Mesendoderm (in vitro differentiated cells): ENCODE results near the gene VSTM2B.

Experiments used
- DNase-seq: peaks from one replicate; pipeline ENCODE4 v3.0.0; 2013
- H2AK5ac ChIP-seq: 2 replicates; pipeline ENCODE4 v1.6.1; 2013; ENCODE audit warnings: low read length, inconsistent platforms
- H2BK120ac ChIP-seq: 2 replicates; pipeline ENCODE4 v1.6.1; 2013; ENCODE audit warnings: low read depth, mild to moderate bottlenecking, low read length, moderate library complexity, mixed read lengths
- H2BK15ac ChIP-seq: replicated peaks from 2 replicates; pipeline ENCODE4 v1.6.1; 2013; ENCODE audit warnings: low read depth, mild to moderate bottlenecking, moderate library complexity
- H2BK5ac ChIP-seq: 2 replicates; pipeline ENCODE4 v1.6.1; 2013; ENCODE audit warnings: low read length, inconsistent platforms
- H3K18ac ChIP-seq: 2 replicates; pipeline ENCODE4 v1.6.1; 2013; ENCODE audit warnings: mild to moderate bottlenecking, low read length, mixed read lengths
- H3K23ac ChIP-seq: one replicate; pipeline ENCODE4 v1.6.1; 2013; ENCODE audit warnings: low read length
- H3K27ac ChIP-seq: 2 replicates; pipeline ENCODE4 v1.5.1; 2013; ENCODE audit warnings: low read depth, mild to moderate bottlenecking, inconsistent platforms, low read length, moderate library complexity
- H3K27me3 ChIP-seq: 2 replicates; pipeline ENCODE4 v1.6.1; 2013; ENCODE audit warnings: low read length, control low read depth, mild to moderate bottlenecking, inconsistent platforms; ENCODE audit not compliant: insufficient read depth, poor library complexity
- H3K36me3 ChIP-seq: 2 replicates; pipeline ENCODE4 v1.6.1; 2013; ENCODE audit warnings: low read length, inconsistent platforms; ENCODE audit not compliant: control insufficient read depth, insufficient read depth
- H3K4ac ChIP-seq: one replicate; pipeline ENCODE4 v1.6.1; 2013; ENCODE audit warnings: low read depth, mild to moderate bottlenecking, low read length, moderate library complexity
- H3K4me1 ChIP-seq: 2 replicates; pipeline ENCODE4 v1.6.1; 2013; ENCODE audit warnings: low read depth, low read length, inconsistent platforms; ENCODE audit not compliant: control insufficient read depth
- H3K4me2 ChIP-seq: 2 replicates; pipeline ENCODE4 v1.6.1; 2013; ENCODE audit warnings: low read length
- H3K4me3 ChIP-seq: 2 replicates; pipeline ENCODE4 v1.5.1; 2013; ENCODE audit warnings: mild to moderate bottlenecking, low read length
- H3K56ac ChIP-seq: one replicate; pipeline ENCODE4 v1.6.1; 2013; ENCODE audit warnings: low read length
- H3K79me1 ChIP-seq: 2 replicates; pipeline ENCODE4 v1.6.1; 2013; ENCODE audit warnings: low read length, inconsistent platforms
- H3K79me2 ChIP-seq: 2 replicates; pipeline ENCODE4 v1.6.1; 2013; ENCODE audit warnings: mild to moderate bottlenecking, low read length; ENCODE audit not compliant: control insufficient read depth, insufficient read depth
- H3K9ac ChIP-seq: 2 replicates; pipeline ENCODE4 v1.6.1; 2013; ENCODE audit warnings: low read length, inconsistent platforms
- H4K5ac ChIP-seq: one replicate; pipeline ENCODE4 v1.6.1; 2013; ENCODE audit warnings: low read length
- H4K8ac ChIP-seq: one replicate; pipeline ENCODE4 v1.6.1; 2013; ENCODE audit warnings: low read depth, mild to moderate bottlenecking, control low read depth, low read length, moderate library complexity
- WGBS: extraction: QIAGEN DNeasy Blood & Tissue Kit; methylation state at CpG from one replicate; pipeline ENCODE4 v1.1.7; 2013; ENCODE audit warnings: low lambda C conversion rate, missing lambda C conversion rate; ENCODE audit not compliant: insufficient coverage; ENCODE audit errors: extremely low coverage; 5-methylcytosine and 5-hydroxymethylcytosine counted together

Gene VSTM2B

GRCh38 chr19:29528350-29528945, 2.7 kb downstream of the VSTM2B start:
- H4K5ac ChIP-seq = no peak overlapping the region
- H3K18ac ChIP-seq = no peak overlapping the region
- no peaks in the 10 kb centered on the region for H3K79me2 ChIP-seq
- no peak overlapping the region for H2BK15ac ChIP-seq
- H3K4me3 ChIP-seq = no peak overlapping the region
- peak overlapping the region; percentile 52 for H3K4me2 ChIP-seq
- no peak overlapping the region for H3K23ac ChIP-seq
- H3K27ac ChIP-seq = no peak overlapping the region
- H2BK120ac ChIP-seq = no peak overlapping the region
- H2AK5ac ChIP-seq = no peak overlapping the region
- no peak overlapping the region for H4K8ac ChIP-seq
- H3K4ac ChIP-seq = no peak overlapping the region
- H3K36me3 ChIP-seq = no peaks in the 10 kb centered on the region
- peak overlapping the region; percentile 56 for H3K56ac ChIP-seq
- peaks cover 2% of the 10 kb centered on the region for H3K4me1 ChIP-seq
- DNase-seq = peak; percentile 91
- H3K9ac ChIP-seq = peak overlapping the region; percentile 36
- no peak overlapping the region for H2BK5ac ChIP-seq
- H3K79me1 ChIP-seq = no peaks in the 10 kb centered on the region
- peaks cover 45% of the 10 kb centered on the region for H3K27me3 ChIP-seq
- no CpG with 5 or more reads among the region's 57 CpGs for WGBS

DNA sequence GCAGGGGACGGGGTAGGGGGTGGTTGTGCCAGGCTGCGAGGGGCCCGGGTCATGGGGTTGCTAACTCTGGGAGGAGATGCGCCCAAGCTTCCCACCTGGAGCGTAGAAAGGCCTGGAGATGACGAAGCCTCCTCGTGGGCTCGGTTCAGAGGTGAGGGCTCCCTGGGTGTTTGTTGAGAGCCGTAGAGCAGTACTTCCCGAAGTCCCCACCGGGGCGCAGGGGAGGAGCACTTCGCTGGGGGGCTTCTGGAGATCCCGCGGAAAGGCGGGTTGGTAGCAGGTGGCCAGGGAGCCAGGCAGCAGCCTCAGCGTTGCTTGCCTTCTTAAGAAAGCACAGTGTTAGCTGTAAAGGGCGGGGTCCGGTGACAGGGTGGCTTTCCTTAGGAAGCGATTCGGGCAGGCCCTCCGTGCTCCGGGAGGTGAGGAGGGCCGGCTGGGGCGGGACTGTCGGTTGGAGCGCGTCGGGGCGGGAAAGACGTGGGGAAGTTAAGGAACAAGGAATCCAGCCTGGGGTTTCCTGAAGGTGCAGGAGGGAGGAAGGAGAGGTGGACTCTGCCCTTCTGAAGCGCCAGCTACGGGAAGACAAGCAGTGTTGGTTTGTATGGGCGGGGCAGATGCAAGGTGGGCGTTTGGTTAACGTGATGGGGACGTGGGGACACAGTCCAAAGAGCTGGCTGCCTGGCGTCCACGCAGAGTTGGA, 3.3 kb downstream of the VSTM2B start:
- Histone ChIP-seq H3K4me1 (peaks cover 2% of the 10 kb centered on the region), H3K27ac (no peak overlapping the region), H3K27me3 (peaks cover 43% of the 10 kb centered on the region), H3K9ac (no peak overlapping the region), H3K4me2 (peak overlapping the region; percentile 52), H3K23ac (no peak overlapping the region), H3K4ac (no peak overlapping the region), H3K4me3 (no peak overlapping the region), H3K36me3 (no peaks in the 10 kb centered on the region), H2BK5ac (no peak overlapping the region), H3K56ac (peak overlapping the region; percentile 56), H2BK120ac (no peak overlapping the region), H3K79me1 (no peaks in the 10 kb centered on the region), H4K5ac (no peak overlapping the region), H2AK5ac (no peak overlapping the region), H2BK15ac (no peak overlapping the region), H4K8ac (no peak overlapping the region), H3K79me2 (no peaks in the 10 kb centered on the region), H3K18ac (no peak overlapping the region)
- WGBS = no CpG with 5 or more reads among the region's 39 CpGs
- peak; percentile 34 for DNase-seq

- DNase-seq = peak; percentile 69
- no peak overlapping the region for H4K5ac ChIP-seq
- no peaks in the 10 kb centered on the region for H3K36me3 ChIP-seq
- H2BK15ac ChIP-seq = no peak overlapping the region
- no peak overlapping the region for H2BK5ac ChIP-seq
- H3K9ac ChIP-seq = peak overlapping the region; percentile 42
- no peak overlapping the region for H3K18ac ChIP-seq
- no CpG with 5 or more reads among the region's 100 CpGs for WGBS
- H3K4me2 ChIP-seq = peak overlapping the region; percentile 84
- no peak overlapping the region for H4K8ac ChIP-seq
- H3K4ac ChIP-seq = no peak overlapping the region
- no peak overlapping the region for H3K27ac ChIP-seq
- H3K4me1 ChIP-seq = peaks cover 2% of the 10 kb centered on the region
- no peaks in the 10 kb centered on the region for H3K79me2 ChIP-seq
- H3K27me3 ChIP-seq = peaks cover 38% of the 10 kb centered on the region
- H2BK120ac ChIP-seq = no peak overlapping the region
- no peak overlapping the region for H2AK5ac ChIP-seq
- peak overlapping the region; percentile 80 for H3K56ac ChIP-seq
- H3K4me3 ChIP-seq = no peak overlapping the region
- no peaks in the 10 kb centered on the region for H3K79me1 ChIP-seq
- no peak overlapping the region for H3K23ac ChIP-seq
These were observed 4.1 kb downstream of the VSTM2B start for GRCh38 chr19:29529646-29530539.

DNA sequence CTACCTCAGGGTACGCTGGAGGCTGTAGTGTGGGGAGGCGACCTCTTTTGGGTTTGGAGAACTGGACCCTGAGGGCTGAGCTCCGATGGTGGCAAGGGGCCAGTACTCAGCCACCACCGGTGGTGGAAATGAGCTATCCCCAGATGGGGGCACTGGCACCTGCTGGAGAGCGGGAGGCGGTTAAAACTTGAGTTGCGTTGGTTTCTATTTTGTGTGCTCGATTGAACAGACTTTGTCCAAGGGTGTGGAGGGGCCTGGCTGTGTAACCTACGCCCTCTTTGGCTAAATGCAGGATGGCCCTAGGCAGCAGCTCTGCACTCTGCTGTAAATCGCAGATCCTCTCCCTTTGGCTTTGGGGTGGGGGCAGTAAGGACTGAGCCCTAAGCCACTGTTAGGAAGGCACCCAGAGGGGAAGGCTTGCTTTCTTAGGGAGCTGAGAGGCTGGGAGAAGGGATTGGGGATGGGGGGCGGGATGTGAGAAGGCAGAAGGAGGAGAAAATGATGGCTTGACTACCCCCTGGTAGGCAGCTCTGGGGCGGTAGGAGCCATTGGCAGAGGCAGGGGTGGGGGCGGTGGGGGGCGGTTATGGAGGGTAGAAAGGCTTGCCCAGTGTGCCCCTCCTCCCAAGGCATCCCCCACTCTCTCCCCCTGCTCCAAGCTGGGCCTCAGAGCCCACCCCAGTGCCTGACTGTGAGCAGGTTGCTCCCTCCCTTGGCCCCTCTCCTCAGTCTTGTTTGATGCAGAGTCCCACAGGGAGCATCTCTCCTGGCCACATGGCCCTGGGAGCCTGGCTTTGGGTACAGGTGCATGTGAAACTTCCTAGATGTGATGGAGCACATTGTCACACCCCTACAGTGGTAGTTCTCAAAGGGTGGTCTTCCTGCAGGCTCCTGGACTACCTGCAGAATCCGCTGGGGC, 5.0 kb downstream of the VSTM2B start:
- Histone ChIP-seq H3K9ac (no peak overlapping the region), H4K5ac (no peak overlapping the region), H3K23ac (no peak overlapping the region), H3K27me3 (peaks cover 36% of the 10 kb centered on the region), H3K79me1 (no peaks in the 10 kb centered on the region), H4K8ac (no peak overlapping the region), H3K18ac (no peak overlapping the region), H3K27ac (no peak overlapping the region), H2BK15ac (no peak overlapping the region), H3K56ac (no peak overlapping the region), H2BK5ac (no peak overlapping the region), H2BK120ac (no peak overlapping the region), H3K36me3 (no peaks in the 10 kb centered on the region), H3K4me1 (peaks cover 2% of the 10 kb centered on the region), H2AK5ac (no peak overlapping the region), H3K79me2 (no peaks in the 10 kb centered on the region), H3K4me3 (no peak overlapping the region), H3K4me2 (no peak overlapping the region), H3K4ac (no peak overlapping the region)
- WGBS = no CpG with 5 or more reads among the region's 15 CpGs
- peak; percentile 25 for DNase-seq

GRCh38 chr19:29531458-29532025, 5.7 kb downstream of the VSTM2B start:
- H3K27me3 ChIP-seq = peaks cover 32% of the 10 kb centered on the region
- H3K27ac ChIP-seq = no peak overlapping the region
- H3K79me1 ChIP-seq = no peaks in the 10 kb centered on the region
- no peak overlapping the region for H4K8ac ChIP-seq
- H2AK5ac ChIP-seq = no peak overlapping the region
- DNase-seq = no peak
- H2BK5ac ChIP-seq = no peak overlapping the region
- H3K79me2 ChIP-seq = no peaks in the 10 kb centered on the region
- H3K9ac ChIP-seq = no peak overlapping the region
- H3K4ac ChIP-seq = no peak overlapping the region
- no peak overlapping the region for H3K4me3 ChIP-seq
- no peak overlapping the region for H4K5ac ChIP-seq
- WGBS = no CpG with 5 or more reads among the region's 7 CpGs
- no peak overlapping the region for H2BK120ac ChIP-seq
- no peaks in the 10 kb centered on the region for H3K36me3 ChIP-seq
- peaks cover 2% of the 10 kb centered on the region for H3K4me1 ChIP-seq
- no peak overlapping the region for H2BK15ac ChIP-seq
- H3K56ac ChIP-seq = no peak overlapping the region
- H3K4me2 ChIP-seq = no peak overlapping the region
- H3K23ac ChIP-seq = no peak overlapping the region
- H3K18ac ChIP-seq = no peak overlapping the region
